HG03575 (cell line): ENCODE data around the gene DIAPH3.

ENCODE experiments used
- ATAC-seq: cut with Tn5 transposase; IDR thresholded peaks from one replicate; pipeline ENCODE4 v1.9.1; 2021; ENCODE audit not compliant: unreplicated experiment, insufficient number of reproducible peaks, low FRiP score; ENCODE audit errors: extremely low read depth

DIAPH3 gene

DNA sequence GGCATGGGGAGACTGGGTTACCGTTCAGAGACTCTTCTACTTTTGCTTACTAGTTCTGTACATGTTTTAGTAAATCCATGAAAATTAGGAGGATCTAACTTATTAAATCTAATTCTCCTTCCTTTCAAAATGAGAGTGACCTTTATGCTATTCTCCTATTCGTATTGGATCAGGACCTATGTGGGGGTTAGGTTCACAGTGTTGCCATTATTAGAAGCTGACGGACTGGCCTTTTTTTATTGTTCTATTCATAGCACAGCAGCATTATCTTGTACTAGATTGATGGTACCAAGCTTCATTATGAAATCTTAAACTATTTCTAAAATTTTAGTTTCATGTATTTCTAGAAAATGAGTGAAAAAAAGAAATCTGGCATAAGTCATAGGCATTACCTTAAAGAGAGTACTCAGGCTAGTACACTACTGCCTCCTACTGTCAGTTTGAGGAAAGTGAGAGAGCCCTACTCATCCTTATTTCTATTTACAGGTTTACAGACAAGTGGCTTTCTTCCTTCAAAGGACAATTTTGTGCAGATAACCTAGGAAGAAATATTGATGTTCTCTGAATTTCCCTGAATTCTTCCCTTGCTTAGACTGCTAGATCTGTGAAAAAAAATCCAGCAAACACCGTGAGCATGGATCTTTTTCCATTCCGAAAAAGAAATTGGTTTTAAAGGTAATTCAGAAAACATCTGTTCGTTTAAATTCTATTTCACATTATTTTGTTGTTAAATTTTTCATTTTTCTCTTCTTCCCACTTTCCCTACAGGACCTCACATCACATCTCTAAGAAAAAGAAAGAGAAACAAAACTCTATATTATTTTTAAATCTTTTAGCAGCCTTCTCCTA lies 485.5 kb downstream of the DIAPH3 start:
- peak; percentile 47 for ATAC-seq

DNA sequence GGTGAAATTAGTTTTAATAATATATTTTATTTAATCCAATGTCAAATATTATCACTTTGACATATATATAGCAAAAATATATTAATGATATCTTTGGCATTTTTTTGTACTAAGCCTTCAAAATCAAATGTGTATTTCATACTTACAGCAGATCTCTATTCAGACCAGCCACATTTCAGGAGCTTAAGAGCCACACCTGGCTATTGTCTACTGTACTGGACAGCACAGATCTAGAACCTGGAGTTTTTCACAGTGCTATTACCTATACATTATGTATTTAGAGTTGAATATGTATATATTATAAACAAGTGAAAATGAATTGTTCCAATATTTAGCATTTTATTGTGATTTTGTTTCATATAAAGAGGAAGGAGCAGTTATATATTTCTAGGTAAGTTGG lies 486.3 kb downstream of the DIAPH3 start:
- no peak for ATAC-seq

DNA sequence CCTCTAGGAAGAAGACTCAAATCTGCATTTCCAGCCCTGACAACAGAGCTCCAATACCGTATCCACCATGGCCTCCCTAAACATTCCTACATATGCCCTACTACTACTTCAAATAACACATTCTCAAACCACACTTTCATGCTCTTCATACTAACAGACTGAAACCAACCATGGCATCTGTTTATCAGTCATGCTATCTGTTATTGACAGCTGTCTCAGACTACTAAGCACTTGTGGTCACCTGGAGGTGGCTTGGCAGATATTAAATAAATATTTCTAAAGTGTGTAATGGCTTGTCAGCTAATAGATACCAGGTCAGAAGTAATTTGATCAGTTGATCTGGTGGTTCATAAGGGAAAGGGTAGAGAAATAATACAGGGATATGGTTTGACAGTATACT lies 489.1 kb downstream of the DIAPH3 start:
- no peak for ATAC-seq

DNA sequence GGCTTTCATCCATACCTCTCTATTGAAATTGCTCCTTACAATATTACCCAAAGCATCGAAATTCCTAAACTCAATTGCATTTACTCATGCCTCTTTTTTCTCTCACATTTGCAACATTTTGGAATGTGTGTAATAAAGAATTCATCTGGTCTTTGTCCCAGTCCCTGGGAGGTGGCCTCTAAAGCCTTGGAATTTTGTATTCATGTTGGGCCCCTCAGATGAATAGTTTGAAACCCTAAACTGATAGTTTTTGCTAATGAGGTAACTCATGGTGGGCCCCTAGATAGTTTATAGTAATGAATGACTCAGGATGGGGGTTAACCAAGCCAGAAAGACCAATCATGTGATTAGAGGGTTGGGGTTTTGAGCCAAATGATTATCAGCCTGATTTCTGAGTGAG lies 490.4 kb downstream of the DIAPH3 start:
- ATAC-seq: no peak

DNA sequence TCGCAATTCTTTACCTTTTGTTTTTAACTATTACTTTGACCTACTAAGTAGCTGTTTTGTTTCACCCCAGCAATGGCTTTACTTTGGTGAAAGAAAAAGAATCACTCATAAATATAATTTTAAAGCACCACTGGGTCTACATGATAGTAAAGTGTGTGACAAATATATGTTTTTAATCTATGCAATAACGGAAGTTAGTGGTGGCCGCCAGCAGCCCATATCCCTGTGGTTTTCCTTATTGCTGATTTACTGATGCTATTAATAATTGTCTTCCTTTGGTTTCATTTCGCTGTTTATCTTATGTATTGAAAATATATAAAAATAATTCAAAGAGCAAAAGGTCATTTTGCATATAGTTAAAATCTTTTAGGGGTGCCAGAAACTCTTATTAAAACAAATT lies 491.3 kb downstream of the DIAPH3 start:
- ATAC-seq: no peak

DNA sequence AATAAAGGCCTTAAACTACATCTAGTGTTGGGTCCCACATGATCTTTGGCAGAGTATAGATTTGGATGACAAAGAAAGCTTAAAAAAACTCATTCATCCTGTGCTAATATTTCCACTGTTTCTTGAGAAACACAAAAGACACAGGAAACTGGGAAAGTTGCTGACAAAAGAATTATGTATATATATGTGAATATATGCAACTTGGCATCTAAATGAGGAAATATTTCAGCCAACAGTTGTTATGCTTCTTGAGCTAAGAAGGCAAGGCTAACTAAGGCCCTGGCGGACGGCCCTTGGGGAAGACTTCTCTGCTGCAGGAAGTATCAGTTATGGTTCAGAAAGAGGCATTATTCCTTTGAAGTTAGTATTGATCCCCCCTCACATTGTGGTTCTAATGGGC lies 491.8 kb downstream of the DIAPH3 start:
- no peak for ATAC-seq

DNA sequence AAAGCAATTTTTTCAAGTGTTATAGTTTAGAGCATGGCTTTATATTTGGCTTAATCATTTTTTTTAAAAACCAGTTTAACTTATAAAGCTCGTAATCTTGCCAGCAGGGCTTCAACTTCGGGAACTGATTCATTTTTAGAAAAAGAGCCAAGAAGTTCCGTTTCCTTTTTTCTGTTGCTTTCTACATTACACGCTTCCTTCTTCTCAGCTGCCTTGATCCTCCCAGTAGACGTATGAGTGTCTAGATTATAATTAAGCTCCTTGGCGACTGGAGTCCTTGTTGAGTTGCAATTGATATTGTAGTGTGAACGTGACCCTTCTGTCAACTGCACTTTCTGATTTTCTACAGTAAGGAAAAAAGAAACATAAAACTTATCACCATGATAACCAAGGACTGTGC lies 497.2 kb downstream of the DIAPH3 start:
- ATAC-seq: no peak

DNA sequence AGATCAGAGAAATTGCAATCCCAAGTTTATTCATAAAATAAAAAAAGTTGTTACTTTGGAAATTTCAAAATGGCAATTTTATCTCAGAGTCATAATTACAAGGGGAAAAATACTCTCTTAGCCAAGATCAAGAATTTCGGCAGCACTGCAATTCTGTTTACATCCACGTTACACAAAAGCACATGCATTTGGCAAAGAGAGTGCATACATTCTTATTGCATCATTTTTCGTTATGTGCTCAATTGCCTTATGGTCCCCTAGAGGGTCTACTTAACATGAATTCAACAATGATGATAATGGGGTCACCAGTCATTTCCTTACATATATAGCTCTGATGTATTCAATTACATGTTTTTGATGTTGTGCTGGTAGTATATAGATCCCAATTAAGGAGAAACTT lies 498.0 kb downstream of the DIAPH3 start:
- no peak for ATAC-seq

DNA sequence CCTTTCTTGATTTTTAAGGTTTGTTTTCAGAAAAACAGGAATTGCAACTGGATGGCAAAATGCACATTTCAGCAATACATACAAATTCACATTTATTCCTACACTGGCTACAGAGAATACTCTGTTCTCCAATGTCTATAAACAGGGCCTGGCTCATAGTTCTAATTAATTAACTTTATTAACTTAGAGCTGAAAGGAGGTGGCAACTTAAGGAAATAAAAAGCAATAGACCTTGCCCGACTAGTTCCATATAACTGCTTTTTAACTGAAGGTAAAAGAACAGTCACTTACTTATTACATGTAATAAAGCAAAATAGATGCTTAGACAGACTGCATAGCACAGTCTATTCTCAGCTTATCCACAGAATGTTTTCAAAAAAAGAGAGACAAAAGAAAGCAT lies 498.5 kb downstream of the DIAPH3 start:
- ATAC-seq: no peak

DNA sequence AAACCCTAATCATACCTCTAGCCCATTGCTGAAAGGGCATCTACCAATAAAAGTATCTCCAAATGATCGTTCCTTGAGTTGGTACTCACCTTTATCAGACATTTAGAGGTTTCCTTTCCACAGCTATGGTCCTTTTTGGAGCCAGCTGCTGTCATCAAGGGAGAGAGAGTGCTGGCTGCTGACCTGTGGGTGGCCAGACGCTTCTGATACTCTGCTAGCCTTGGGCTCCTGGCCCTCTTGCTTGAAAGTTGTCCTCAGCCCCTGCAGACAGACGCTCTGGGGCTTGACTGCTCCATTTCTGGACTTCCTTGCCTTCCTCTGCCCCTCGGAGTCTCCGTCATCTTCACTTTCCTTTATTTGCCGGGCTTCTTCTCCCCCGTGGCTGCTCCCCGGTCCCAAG lies 499.1 kb downstream of the DIAPH3 start:
- ATAC-seq: no peak

DNA sequence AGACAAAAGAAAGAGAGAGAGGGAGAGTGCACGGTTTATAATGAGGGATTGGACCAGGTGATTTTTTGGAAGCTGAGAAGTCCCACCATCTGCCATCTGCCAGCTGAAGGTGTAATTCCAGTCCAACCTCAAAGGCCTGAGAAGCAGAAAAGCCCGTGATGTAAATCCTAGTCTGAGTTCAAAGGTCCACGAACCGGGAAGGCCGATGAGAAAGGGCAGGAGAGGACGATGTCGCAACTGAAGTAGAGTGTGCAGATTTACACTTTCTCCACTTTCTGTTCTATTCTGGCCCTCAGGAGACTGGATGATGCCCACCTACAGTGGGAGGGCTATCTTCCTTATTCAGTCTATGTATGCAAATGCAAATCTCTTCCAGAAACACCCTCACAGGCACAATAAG lies 500.0 kb downstream of the DIAPH3 start:
- no peak for ATAC-seq

DNA sequence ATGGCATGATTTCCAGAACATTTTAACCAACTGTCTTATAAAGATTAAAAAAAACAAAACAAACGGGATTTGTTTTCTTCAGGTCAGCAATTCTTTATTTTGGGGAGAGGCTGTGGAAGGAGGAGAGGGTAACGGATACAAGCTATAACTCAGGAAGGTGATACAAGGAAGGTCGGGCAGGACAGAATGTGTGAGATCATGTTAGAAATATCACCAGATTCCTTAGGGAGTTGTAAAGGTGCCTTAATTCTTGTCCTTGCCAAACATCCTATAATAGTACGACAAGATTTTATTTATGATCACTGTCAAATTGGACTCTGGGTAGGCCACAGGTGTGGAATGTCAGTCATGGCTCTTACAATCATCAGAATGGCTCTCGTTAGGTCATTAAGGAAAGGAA lies 503.1 kb downstream of the DIAPH3 start:
- no peak for ATAC-seq

DNA sequence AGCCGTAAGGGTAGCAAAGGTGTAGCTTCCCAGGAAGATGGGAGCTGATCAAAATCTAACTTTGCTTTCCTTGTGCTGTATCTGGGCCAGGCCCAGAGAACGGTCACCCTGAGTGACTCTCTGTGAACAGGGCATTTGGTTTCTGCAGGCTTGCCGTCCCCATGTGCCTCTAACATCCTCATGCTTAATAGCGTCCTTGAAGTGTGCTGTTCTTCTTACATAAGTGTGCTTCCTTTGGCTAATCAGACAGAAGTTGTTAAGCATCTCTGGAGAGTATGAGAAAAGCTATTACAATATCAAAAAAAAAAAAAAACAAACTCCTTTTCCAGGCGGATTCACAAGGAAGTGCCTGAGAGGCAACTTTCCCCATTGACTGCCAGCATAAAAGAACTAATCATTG lies 503.7 kb downstream of the DIAPH3 start:
- ATAC-seq: no peak

DNA sequence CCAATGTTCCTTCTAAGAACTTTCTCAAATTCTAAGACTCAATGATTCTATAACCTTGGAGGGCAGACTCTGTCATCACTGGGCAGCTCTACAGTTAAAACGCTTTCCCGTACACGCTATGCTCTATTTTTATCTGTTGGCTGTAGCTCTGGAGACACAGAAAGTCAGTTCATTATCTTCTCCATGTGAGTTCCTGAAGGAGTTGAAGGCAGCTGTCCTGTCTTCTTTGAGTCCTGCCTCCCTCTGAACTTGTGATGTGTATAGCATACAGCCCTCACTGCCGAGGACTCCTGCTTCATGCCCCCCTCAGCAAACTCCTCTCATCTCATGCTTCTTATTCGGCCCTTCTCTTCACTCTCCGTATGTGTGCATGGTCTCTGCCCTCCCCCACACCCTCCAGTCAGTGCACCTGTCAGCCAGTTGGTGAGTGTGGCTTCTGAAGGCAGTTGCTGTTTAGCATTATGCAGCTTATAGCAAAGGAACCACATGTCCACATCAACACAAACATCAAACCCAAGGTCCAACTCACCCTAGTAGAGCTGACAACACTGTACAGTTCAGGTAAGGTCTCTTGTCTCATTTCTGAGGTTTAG lies 504.9 kb downstream of the DIAPH3 start:
- ATAC-seq: no peak

DNA sequence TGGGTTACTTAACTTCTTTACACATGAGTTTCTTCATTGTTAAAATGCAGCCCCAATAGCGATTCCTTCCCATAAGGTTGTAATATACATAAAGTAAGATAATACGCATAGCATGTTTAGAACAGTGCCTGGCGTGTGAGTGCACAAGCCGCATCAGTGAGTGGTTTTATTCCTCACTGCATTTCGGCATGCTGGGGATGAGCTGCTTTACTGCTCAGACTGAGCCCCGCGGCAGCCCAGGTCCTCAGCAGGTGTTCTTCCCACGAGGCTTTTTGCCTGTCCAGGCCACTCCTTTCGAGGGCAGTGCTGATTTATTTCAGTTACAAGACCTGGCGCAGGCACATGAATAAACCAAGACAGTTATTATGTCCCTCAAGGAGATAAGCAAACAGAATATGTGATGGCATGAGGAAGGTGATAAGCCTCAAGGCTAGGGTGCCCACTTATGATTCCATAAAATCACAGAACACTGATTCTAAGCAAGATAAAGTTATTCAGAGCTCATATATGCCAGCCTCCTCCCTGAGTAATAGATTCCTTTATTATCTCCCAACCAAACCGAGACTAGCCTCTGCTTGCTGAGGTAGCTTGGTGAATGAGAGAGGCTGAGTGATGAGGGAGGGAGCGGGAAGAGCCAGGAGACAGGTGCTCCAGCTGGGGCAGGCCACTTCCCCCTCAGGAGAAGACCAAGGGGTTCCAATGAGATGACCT lies 505.5 kb downstream of the DIAPH3 start:
- ATAC-seq: no peak

DNA sequence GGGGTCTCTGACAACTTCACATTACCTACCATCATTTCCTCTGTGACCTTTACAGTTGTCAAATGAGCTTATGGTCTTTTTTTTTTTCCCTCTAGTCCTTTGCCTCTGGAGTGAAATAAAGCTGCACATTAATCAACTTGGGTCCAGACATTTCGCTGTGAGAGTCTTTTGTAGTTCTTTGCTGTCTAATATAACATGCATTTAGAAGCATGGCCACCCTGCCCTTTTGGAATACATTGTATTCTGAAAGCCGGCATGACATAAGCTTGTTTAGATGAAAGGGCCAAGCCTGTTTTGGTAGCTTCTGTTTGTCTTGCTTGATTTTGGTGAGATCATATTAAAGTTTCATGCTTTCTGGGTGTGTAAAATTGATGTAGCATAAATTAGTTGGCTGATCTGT lies 509.8 kb downstream of the DIAPH3 start:
- no peak for ATAC-seq

DNA sequence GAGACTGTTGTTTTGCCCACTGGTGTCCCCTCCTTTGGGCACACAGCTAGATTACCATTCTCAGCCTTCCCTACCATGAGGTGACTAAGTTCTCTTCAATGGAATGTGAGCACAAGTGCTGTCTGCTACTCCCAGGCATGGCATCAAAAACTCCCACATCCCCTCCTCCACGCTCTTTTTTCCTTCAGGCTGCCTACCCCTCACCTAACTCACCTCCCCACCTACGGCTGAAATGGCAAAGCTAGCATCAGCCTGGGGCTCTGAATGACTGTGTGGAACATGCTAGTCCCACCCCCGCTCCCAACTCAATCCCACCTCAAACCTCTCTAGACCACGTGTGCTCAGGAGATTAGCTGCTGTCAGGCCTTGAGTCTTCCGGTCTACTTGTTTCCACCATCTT lies 512.2 kb downstream of the DIAPH3 start:
- ATAC-seq: no peak

DNA sequence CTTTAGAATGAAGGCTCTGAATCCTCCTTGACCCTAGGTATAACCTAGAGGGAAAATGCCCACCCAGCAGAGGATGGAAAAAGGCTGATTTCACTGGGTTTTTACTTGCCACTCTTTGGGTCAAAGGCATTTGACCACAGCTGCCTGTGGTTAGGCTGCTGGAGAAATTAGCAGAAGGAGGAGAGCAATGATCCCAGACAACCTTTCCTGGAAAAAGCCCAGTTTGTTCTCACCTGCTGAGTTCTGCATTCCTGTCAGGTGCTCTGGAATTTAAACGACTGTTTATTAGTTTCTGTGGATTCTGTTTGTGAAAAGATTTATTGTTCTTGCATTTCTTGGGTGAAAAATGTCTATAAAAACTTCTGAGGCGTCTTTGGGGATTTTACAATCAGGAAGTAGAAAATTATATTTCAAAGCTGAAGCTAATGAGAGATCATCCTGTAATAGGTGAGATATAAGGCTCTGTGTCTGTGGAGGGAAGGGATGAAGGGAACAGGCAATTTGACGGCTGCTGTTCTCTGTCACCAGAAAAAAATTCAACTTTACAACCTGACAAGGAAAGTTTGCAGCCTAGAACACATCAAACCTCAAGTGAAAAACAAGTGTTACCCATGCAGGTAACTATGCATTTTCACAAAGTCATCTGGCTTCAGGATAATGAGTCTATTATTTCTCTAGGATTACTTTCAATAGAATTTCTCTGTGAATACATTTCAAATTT lies 519.7 kb downstream of the DIAPH3 start:
- no peak for ATAC-seq

DNA sequence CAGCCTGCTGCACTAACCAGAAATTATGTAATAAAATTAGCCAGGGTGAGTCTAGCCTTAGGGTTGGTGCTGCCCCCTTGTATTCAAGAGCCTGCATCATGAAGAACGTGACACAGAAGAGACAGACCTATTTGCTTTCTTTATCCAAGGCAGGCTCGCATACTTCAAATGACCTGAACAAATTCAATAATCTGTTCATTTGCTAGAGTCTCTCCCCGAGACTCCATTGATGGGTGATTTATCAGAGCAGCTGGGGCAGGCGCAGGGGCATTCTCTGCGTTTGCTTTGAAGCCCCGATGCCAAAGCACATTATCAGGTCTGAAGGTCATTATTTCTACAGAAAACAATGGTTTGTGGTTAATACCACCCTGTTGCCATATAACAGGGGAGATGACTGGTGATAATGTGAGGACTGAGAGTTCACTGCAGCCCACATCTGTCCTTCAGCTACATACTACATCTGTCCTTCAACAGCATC lies 520.3 kb downstream of the DIAPH3 start:
- ATAC-seq: no peak
